Ovary (tissue), 3 donors: Measurements from ENCODE around the gene ADGRG3.

Experiments
- CTCF ChIP-seq, 3 donors: fragments of 450-650 bp in 2 of 3; fragments of 200-600 bp in 1 of 3; IDR thresholded peaks; one replicate each; pipeline versions ENCODE4 v1.5.1 to v1.8.0; 2016 to 2022; ENCODE audit warnings: antibody characterized with exemption in 3 of 3, mild to moderate bottlenecking in 1 of 3
- EP300 ChIP-seq: sonication (generic); formaldehyde crosslinking; IDR thresholded peaks from one replicate; pipeline ENCODE4 v1.6.1; 2017; ENCODE audit warnings: antibody characterized with exemption
- POLR2A ChIP-seq: fragments of 450-650 bp; IDR thresholded peaks from one replicate; pipeline ENCODE4 v1.6.1; 2017; ENCODE audit warnings: antibody characterized with exemption, mild to moderate bottlenecking, moderate library complexity
- donor health status: DM: no; HTN: no; CAD: no.

- TF ChIP-seq CTCF (IDR thresholded peaks at IDR 0.05), result no peak
- TF ChIP-seq POLR2A, result no peak
- TF ChIP-seq EP300, result no peak
Measured at GRCh38 chr16:57690782-57691471, 22.8 kb downstream of the ADGRG3 start.
